NCI-H748 treated with DMSO at 0.1 percent for 48 hours (cell line): ENCODE measurements around the gene TTC16.
"Not testable (repeated sequence)": the region's sequence is repeated elsewhere in the genome, so short reads cannot be mapped to it uniquely, and the experiment has no call there.

Experiments
- DNase-seq: peaks from one replicate; lab custom pipeline; 2025; lab: John Stamatoyannopoulos, UW

TTC16 gene

DNA sequence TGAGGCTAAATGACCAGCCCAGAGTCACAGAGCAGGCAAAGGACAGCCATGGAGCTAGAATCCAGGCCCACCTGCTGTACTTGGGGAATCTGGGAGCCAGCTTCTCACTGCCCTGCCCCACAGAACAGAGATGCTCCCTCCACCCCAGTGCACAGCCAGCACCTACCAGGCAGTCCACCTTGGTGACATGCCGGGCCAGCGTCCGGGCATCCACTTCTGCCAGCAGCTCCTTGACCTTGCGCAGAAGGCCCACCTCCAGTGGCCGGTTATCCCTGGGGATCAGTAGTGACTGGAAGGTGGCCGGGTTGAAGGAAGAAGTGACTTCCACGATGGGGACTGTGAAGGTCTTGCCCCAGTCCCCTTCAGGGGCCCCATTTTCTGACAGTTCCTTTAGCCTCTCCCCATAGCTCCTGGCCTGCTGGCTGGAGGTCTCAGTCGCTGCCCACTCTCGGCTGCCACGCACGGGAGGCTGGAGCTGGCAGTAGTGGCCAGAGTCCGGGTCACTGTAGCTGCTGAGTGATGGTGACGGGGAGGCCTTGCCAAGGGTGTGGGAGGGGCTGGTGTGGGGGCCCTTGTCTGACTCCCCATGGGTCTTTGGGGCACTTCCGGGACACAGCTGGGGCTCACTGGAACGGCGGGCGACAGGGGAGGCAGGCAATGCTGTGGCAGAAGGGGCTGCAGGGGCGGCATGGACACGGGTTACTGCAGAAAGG is 28.7 kb downstream of the TTC16 start:
- DNase-seq, result no peak

DNA sequence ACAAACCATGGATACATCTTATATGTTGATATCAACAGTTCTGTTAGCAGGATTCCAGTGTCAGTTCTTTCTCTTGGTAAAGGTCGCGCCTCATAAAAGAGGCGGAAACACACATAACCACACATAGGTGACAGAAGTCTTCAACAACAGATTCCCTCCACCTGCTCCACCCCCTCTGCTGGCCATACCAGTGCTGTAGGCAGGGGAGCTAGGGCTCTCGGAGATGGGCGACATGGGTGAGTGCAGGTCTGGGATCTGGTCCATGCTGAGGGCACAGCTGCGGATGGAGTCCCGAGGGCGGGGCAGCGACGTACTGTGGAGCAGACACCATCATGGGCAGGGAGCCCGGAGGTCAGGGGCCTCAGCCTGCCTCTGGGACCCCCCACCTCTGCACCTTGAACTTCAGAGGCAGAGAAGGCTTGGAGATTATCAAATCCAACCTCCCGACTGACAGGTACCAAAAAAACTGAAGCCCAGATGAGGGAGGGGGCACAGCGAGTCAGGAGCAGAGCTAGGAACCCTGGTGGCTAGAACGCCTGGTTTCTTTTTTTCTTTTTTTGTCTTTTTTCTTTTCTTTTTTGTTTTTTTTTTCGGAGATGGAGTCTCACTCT is 31.2 kb downstream of the TTC16 start:
- no peak for DNase-seq

DNA sequence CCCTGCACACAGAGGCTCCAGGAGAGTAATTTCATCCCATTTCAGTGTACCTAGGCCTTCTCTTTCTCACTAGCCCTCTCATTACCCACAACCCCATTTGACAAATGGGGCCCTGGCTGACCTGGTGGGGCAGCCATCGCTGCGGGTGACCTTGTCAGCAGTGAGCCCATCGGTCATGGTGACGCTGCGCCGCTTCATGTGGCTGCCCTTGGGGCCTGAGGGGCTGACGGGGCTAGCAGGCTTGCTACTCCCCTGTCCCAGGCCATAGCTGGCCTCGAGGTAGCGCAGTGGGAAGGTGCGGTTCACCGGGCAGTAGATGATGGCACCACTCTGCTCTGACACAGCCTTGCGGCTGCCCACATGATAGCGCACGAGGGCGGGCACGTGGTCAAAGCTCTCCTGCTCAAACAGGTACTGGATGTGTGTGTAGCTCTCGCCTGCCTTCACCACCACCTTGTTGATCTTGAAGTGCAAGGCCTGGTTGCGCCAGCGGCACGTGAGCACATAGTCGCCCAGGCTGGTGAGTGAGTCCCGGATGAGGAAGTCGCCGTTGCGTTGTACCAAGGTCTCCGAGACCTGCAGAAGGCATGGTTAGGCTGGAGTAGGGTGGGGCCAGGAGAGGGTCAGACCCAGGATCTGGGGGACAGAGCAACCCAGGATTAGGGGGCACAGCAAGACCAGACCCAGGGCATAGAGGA is 33.4 kb downstream of the TTC16 start:
- DNase-seq, result no peak

GRCh38 chr9:127751269-127752054 is 35.6 kb downstream of the TTC16 start:
- DNase-seq, result no peak

- no peak for DNase-seq
Observed at GRCh38 chr9:127753148-127753547, 37.3 kb downstream of the TTC16 start.

- no peak for DNase-seq
Observed at GRCh38 chr9:127753622-127754021, 37.7 kb downstream of the TTC16 start.

GRCh38 chr9:127754099-127755060 is 38.5 kb downstream of the TTC16 start:
- DNase-seq, result no peak

DNA sequence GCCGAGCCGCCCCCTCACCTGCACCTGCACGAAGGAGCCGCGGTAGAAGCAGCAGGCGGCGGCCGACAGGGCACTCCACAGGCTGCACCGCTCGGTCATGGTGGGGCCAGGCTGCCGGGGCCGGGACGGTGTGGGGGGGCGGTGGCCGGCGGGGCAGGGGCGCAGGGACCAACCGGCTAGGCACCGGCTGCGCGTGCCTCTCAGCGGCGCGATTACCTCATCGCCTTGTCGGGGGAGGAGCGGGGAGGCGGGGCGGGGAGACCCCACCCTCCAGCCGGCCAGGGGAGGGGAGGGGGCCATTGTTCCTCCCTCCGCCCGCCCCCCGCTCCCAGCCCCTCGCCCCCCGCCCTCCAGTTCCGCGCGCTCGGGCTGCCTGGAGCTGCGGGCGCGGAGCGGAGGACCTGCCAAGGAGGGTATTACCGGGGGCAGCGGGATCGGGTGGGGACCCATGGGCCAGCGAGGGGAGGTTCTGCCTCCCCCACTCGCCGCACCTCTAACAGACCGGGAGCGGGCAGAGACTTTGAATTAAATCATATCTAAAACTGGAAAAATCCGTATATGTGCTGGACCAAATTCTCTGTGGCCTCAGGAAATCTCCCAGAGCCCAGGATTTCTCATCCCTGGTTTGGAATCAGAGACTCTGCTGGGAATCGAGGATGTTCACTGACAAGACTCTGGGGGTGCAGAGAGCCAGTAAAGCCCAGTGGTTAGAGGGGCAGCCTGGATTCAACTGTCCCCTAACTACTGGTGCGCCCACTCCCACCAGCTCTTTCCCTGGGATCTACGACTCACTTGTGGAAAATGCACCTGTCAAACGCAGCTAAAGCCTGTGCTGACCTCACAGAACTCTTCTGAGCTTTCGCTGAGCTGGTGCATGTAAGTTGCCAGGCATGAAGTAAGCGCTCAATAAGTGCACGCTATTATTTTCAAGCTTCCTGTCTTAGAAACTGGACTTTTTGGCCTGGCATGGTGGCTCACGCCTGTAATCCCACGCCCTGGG is 39.5 kb downstream of the TTC16 start:
- DNase-seq, result peak; percentile 15

DNA sequence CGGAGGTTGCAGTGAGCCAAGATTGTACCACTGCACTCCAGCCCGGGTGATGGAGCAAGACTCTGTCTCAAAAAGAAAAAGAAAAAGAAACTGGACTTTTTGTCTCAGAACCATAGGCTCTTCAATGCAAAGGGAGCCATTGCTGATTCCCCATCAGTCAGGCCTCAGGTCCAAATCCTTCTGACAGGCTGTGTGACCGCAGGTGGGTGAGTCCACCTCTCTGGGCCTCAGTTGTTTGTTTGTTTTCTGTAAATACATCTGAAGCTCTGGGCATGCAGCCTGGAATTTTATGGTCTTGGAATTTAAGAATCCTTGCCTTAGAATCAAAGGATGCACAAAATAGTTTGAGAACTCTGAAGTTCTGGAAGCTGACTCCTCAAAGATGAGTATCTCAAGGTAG is 40.4 kb downstream of the TTC16 start:
- no peak for DNase-seq

DNA sequence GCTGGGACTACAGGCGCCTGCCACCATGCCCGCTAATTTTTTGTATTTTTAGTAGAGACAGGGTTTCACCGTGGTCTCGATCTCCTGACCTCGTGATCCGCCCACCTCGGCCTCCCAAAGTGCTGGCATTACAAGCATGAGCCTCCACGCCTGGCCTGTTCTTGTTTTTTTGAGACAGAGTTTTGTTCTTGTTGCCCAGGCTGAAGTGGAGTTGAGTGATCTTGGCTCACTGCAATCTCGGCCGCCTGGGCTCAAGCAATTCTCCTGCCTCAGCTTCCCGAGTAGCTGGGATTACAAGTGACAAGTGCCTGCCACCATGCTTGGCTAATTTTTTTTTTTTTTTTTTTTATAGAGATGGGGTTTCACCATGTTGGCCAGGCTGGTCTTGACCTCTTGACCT is 40.9 kb downstream of the TTC16 start:
- not testable (repeated sequence) for DNase-seq

GRCh38 chr9:127758843-127759242 is 43.0 kb downstream of the TTC16 start:
- no peak for DNase-seq

DNA sequence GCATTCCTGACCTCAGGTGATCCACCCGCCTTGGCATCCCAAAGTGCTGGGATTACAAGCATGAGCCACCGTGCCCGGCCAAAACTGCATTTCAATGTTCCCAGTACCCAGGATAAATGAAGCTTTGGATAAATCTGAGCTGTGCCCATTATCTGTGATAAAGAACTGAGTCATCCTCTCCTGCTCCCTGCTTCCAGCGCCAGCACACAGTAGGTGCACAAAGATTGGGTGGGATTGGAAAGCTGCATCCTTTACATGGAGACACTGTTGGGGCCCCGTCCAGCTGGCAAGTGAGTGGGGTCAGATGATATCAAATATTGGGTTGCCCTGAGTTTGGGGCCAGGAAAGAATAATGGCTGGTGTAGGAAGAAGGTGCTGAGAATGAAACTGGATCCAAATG is 45.2 kb downstream of the TTC16 start:
- no peak for DNase-seq

DNA sequence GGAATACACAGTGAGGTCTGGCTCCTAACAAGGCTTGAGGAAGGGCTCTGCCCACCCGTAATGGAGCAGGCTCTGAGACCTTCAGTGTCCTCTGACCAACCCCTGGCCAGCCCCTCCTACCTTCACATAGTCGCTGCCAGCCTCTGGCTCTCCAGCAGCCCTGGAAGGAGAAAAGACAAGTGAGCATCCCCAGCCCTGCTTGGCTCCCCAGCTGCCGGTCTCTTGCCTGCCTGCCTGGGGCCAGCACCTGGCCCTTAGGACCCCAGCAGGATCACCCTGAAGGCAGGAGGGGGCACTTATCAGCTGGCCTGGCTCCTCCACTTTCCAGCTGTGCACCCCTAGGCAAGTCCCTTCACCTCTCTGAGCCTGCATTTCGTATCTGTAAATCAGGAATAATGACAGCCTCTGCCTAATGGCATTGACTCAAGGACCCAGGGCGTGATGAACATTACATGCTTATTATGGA is 45.6 kb downstream of the TTC16 start:
- DNase-seq, result no peak

GRCh38 chr9:127762111-127762676 is 46.3 kb downstream of the TTC16 start:
- DNase-seq, result no peak

GRCh38 chr9:127763918-127764384 is 48.1 kb downstream of the TTC16 start:
- DNase-seq, result no peak

DNA sequence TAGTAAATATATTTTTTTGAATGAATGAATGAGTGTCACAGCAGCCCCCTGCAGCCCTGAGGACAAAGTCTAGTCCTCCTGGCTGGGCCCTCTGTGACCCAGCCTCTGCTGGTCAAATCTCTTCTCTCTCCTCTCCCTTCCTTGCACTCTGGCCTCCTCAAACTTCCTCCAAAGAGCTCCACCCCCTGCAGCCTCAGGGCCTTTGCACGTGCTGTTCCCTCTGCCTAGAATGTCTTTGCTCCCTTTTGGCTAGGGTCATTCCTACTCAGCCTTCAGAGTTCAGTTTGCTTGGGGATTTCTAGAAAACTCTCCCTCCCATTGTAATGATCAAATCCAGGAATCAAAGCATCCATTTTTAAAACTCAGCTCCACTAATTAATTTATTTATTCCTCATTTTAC is 49.5 kb downstream of the TTC16 start:
- DNase-seq, result no peak

DNA sequence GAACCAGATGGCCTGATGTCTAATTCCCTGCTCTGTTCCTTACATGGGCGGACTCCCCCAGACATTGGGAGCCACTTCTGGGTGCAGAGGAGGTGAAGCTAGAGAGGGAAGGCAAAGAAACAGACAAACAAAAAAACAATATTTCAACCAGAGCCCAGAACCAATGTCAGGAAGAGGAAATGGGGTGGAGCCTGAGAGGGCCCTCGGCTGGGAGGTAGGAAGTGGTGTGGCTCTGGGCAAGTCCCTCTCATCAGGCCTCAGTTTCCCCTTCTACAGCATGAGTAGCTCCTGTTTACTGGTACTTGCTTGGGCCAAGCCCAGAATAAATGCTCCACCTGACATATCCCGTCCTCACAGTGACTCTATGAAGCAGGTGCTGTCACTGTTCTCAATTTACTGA is 51.5 kb downstream of the TTC16 start:
- DNase-seq, result no peak

GRCh38 chr9:127767909-127768331 is 52.0 kb downstream of the TTC16 start:
- DNase-seq, result no peak

DNA sequence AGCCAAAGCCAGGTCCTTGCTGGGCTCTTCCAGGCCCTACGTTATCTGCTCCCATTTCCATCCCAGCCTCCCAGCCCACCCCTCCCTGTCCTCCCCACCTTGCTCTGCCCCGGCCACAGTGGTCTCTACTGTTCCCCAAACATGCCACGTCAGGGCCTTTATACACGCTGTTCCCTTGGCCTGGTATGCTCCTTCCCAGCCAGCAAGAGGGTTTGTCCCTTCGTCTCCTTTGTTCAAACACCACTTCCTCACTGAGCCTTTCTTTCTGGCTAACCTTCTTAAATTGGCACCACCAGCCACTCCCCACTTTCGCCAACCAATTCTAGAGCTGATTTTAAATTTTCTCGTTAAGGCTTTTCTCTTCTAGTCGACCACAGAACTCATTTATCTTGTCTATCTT is 52.8 kb downstream of the TTC16 start:
- DNase-seq, result no peak
